Neuronal stem cell (in vitro differentiated cells): ENCODE data around the gene EGLN3.

ENCODE experiments used
- DNase-seq: peaks from one replicate; pipeline ENCODE4 v3.0.0-alpha.2; 2013; ENCODE audit warnings: low spot score
- H2AFZ ChIP-seq: one replicate; pipeline ENCODE4 v1.6.1; 2013; ENCODE audit warnings: mild to moderate bottlenecking, low read length, inconsistent platforms
- H2AK5ac ChIP-seq: 2 replicates; pipeline ENCODE4 v1.6.1; 2013; ENCODE audit warnings: low read depth, mild to moderate bottlenecking, inconsistent platforms, low read length, moderate library complexity, mixed read lengths
- H2BK120ac ChIP-seq: 2 replicates; pipeline ENCODE4 v1.6.1; 2013; ENCODE audit warnings: low read depth, mild to moderate bottlenecking, inconsistent platforms, low read length, moderate library complexity, mixed read lengths
- H2BK12ac ChIP-seq: one replicate; pipeline ENCODE4 v1.6.1; 2013; ENCODE audit warnings: low read length, inconsistent platforms
- H2BK15ac ChIP-seq: 2 replicates; pipeline ENCODE4 v1.6.1; 2013; ENCODE audit warnings: mild to moderate bottlenecking, low read length, inconsistent platforms, mixed read lengths
- H2BK5ac ChIP-seq: one replicate; pipeline ENCODE4 v1.6.1; 2013; ENCODE audit warnings: inconsistent platforms, mild to moderate bottlenecking, low read length, moderate library complexity
- H3K14ac ChIP-seq: one replicate; pipeline ENCODE4 v1.6.1; 2013; ENCODE audit warnings: low read length, inconsistent platforms
- H3K18ac ChIP-seq: 2 replicates; pipeline ENCODE4 v1.6.1; 2013; ENCODE audit warnings: low read length, inconsistent platforms
- H3K23ac ChIP-seq: 2 replicates; pipeline ENCODE4 v1.6.1; 2013; ENCODE audit warnings: low read depth, mild to moderate bottlenecking, mixed read lengths, low read length, inconsistent platforms; ENCODE audit not compliant: poor library complexity
- H3K27ac ChIP-seq: replicated peaks from 3 replicates; pipeline ENCODE4 v1.5.1; 2013; ENCODE audit warnings: low read length, inconsistent platforms
- H3K27me3 ChIP-seq, 3 experiments: 2 replicates each; pipeline ENCODE4 v1.6.1; 2013; ENCODE audit warnings: low read length in 3 of 3, mild to moderate bottlenecking in 2 of 3, inconsistent platforms in 1 of 3, low read depth in 1 of 3, mixed read lengths in 1 of 3, moderate library complexity in 1 of 3; ENCODE audit not compliant: control insufficient read depth in 3 of 3, insufficient read depth in 3 of 3
- H3K36me3 ChIP-seq, 2 donors: replicated peaks in 1 of 2; 2 replicates each; pipeline ENCODE4 v1.6.1; 2013; ENCODE audit warnings: low read length in 2 of 2; ENCODE audit not compliant: control insufficient read depth in 2 of 2, insufficient read depth in 2 of 2
- H3K4ac ChIP-seq: 2 replicates; pipeline ENCODE4 v1.6.1; 2013; ENCODE audit warnings: inconsistent platforms, mild to moderate bottlenecking, low read length, moderate library complexity
- H3K4me1 ChIP-seq, 2 donors: 1 replicate in 1 of 2; 2 replicates in 1 of 2; pipeline ENCODE4 v1.6.1; 2013; ENCODE audit warnings: low read length in 2 of 2, low read depth in 1 of 2; ENCODE audit not compliant: control insufficient read depth in 2 of 2, insufficient read depth in 1 of 2
- H3K4me2 ChIP-seq: one replicate; pipeline ENCODE4 v1.6.1; 2013; ENCODE audit warnings: mild to moderate bottlenecking, low read length, inconsistent platforms; ENCODE audit not compliant: insufficient read depth, poor library complexity, severe bottlenecking
- H3K4me3 ChIP-seq, 2 donors: 2 replicates each; pipeline ENCODE4 v1.5.1; 2013; ENCODE audit warnings: low read length in 2 of 2, mild to moderate bottlenecking in 2 of 2, inconsistent platforms in 1 of 2, moderate library complexity in 1 of 2
- H3K79me1 ChIP-seq: one replicate; pipeline ENCODE4 v1.6.1; 2013; ENCODE audit warnings: low read depth, mild to moderate bottlenecking, inconsistent platforms, low read length, moderate library complexity
- H3K9ac ChIP-seq: one replicate; pipeline ENCODE4 v1.6.1; 2013; ENCODE audit warnings: mild to moderate bottlenecking, low read depth, low read length, inconsistent platforms; ENCODE audit not compliant: poor library complexity
- H3K9me3 ChIP-seq, 2 donors: replicated peaks in 1 of 2; 2 replicates each; pipeline versions ENCODE3 to v1.6.1; 2013; ENCODE audit warnings: low read length in 2 of 2, mild to moderate bottlenecking in 2 of 2, inconsistent platforms in 1 of 2, low read depth in 1 of 2, mixed read lengths in 1 of 2, moderate library complexity in 1 of 2; ENCODE audit not compliant: control insufficient read depth in 2 of 2, insufficient read depth in 1 of 2
- H4K8ac ChIP-seq: one replicate; pipeline ENCODE4 v1.6.1; 2013; ENCODE audit warnings: low read depth, mild to moderate bottlenecking, inconsistent platforms, low read length, moderate library complexity
- H4K91ac ChIP-seq: one replicate; pipeline ENCODE4 v1.6.1; 2013; ENCODE audit warnings: low read length, low read depth, mild to moderate bottlenecking, inconsistent platforms; ENCODE audit not compliant: poor library complexity
- WGBS, 2 donors: extraction: QIAGEN DNeasy Blood & Tissue Kit; methylation state at CpG; one replicate each; pipeline ENCODE4 v1.1.7; 2013; ENCODE audit warnings: missing lambda C conversion rate in 2 of 2, mixed read lengths in 1 of 2; ENCODE audit not compliant: insufficient read length in 2 of 2, insufficient replicate concordance in 1 of 2; ENCODE audit errors: extremely low coverage in 2 of 2; 5-methylcytosine and 5-hydroxymethylcytosine counted together

EGLN3 gene

DNA sequence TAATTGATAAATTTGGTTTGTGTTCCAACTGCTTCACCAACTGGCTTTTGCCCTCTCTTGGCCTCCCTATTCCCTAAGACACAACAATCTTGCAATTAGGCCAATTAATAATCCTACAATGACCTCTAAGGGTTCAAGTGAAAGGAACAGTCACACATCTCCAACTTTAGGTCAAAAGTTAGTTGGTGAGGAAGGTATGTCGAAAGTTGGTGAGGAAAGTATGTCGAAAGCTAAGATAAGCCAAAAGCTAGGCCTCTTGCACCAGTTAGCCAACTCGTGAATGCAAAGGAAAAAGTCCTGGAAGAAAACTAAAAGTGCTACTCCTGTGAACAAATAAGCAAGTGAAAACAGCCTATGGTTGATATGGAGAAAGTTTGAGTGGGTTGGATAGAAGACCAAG, 32.6 kb downstream of the EGLN3 start:
- H3K23ac ChIP-seq: no peak overlapping the region
- H2AFZ ChIP-seq: no peak overlapping the region
- no CpG with 5 or more reads among the region's 3 CpGs for WGBS, 2 donors
- H3K9me3 ChIP-seq: no peaks in the 10 kb centered on the region
- H4K91ac ChIP-seq: no peak overlapping the region
- no peak overlapping the region for H3K9ac ChIP-seq
- no peaks in the 10 kb centered on the region for H3K4me1 ChIP-seq
- H4K8ac ChIP-seq: no peak overlapping the region
- H3K79me1 ChIP-seq: no peaks in the 10 kb centered on the region
- H2BK5ac ChIP-seq: no peak overlapping the region
- no peak overlapping the region for H3K18ac ChIP-seq
- no peak overlapping the region for H2BK12ac ChIP-seq
- H3K4me3 ChIP-seq: no peak overlapping the region
- no peak overlapping the region for H3K27ac ChIP-seq
- no peak overlapping the region for H3K14ac ChIP-seq
- no peak overlapping the region for H2BK15ac ChIP-seq
- H3K4ac ChIP-seq: no peak overlapping the region
- no peak for DNase-seq
- no peaks in the 10 kb centered on the region for H3K36me3 ChIP-seq
- no peak overlapping the region for H2AK5ac ChIP-seq
- H3K27me3 ChIP-seq: peaks cover 0 to 5% (median 0%) of the 10 kb centered on the region in 3 experiments
- H3K4me2 ChIP-seq: no peak overlapping the region
- no peak overlapping the region for H2BK120ac ChIP-seq

DNA sequence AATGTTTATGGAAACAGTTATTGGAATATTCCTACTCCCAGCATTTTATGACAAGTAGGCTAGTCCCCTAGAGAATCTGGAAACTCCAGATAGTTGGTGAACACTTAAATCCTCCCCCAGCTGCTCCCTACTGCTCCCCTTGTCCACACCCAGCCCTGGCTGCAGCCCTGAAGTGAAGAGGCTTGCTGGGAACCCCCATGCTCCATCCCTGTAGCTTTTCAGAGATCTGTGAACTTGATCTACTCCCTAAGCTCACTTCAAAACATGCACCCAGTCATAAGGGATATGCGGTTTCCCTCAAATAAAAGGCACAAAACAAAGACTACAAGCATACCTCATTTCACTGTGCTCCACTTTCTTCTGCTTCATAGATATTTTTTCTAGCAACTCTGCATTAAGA, 33.2 kb downstream of the EGLN3 start:
- H2AFZ ChIP-seq: no peak overlapping the region
- H3K18ac ChIP-seq: no peak overlapping the region
- no peak overlapping the region for H3K27ac ChIP-seq
- H2AK5ac ChIP-seq: no peak overlapping the region
- peaks cover 0 to 5% (median 0%) of the 10 kb centered on the region in 3 experiments for H3K27me3 ChIP-seq
- no peak overlapping the region for H3K4me3 ChIP-seq
- H3K9ac ChIP-seq: no peak overlapping the region
- no peak overlapping the region for H2BK12ac ChIP-seq
- no peaks in the 10 kb centered on the region for H3K4me1 ChIP-seq
- WGBS, 2 donors: no CpG with 5 or more reads among the region's 1 CpG
- no peaks in the 10 kb centered on the region for H3K79me1 ChIP-seq
- no peaks in the 10 kb centered on the region for H3K36me3 ChIP-seq
- H2BK5ac ChIP-seq: no peak overlapping the region
- H3K4me2 ChIP-seq: no peak overlapping the region
- DNase-seq: no peak
- no peak overlapping the region for H3K23ac ChIP-seq
- H2BK120ac ChIP-seq: no peak overlapping the region
- no peak overlapping the region for H2BK15ac ChIP-seq
- H3K4ac ChIP-seq: no peak overlapping the region
- no peak overlapping the region for H4K8ac ChIP-seq
- no peaks in the 10 kb centered on the region for H3K9me3 ChIP-seq
- H3K14ac ChIP-seq: no peak overlapping the region
- H4K91ac ChIP-seq: no peak overlapping the region

DNA sequence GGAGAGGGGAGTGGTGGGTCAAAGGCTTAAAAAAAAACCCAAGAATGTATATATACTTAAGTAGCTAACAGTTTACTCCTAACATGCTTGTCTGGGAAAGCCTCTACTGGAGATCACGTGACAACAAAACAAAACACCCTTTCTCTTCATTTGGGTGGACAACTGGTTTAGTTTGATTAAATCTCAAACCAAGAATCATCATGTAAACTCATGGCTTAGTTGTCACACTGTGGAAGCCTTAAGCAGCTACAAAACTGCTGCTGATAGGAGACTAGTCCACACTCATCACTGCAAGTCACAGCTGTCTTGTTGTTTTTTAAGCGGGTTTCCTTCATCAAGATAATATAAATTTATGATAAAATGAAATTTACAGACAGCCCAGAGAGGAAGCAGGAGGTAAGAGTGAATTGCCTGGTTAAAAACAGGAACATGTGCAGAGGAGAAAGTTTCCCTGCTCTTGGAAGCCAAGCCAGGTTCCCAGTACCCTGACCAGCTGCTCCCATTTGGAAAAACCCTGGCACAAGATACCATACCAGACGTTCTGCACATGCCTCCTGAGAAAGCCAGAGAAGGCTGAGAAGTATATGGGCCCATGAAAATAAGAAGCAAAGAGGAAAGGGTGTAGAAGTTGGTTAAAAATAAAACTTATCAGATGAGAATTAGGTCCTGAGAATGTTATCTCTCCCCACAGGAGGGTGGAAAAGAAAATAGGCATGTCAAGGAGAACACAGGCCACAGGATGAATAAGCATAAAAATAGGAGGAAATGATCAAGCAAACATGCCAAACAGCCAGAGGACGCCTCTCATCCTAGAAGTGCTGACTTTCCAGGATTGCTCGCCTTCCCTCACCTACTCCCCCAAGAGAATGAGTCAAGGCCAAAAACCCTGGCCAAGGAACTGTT, 34.0 kb downstream of the EGLN3 start:
- Histone ChIP-seq H2AK5ac (no peak overlapping the region), H3K27ac (no peak overlapping the region), H3K79me1 (no peaks in the 10 kb centered on the region), H2BK5ac (no peak overlapping the region), H3K4me1 (no peaks in the 10 kb centered on the region), H3K36me3 (no peaks in the 10 kb centered on the region), H2AFZ (no peak overlapping the region), H3K18ac (no peak overlapping the region), H3K4me3 (no peak overlapping the region), H4K8ac (no peak overlapping the region), H4K91ac (no peak overlapping the region), H2BK15ac (no peak overlapping the region), H3K4me2 (no peak overlapping the region), H3K27me3 (peaks cover 0 to 5% (median 0%) of the 10 kb centered on the region in 3 experiments), H3K14ac (no peak overlapping the region), H3K4ac (no peak overlapping the region), H2BK120ac (no peak overlapping the region), H2BK12ac (no peak overlapping the region), H3K23ac (no peak overlapping the region), H3K9me3 (no peaks in the 10 kb centered on the region), H3K9ac (no peak overlapping the region)
- WGBS, 2 donors: no CpG with 5 or more reads among the region's 5 CpGs
- DNase-seq: no peak

DNA sequence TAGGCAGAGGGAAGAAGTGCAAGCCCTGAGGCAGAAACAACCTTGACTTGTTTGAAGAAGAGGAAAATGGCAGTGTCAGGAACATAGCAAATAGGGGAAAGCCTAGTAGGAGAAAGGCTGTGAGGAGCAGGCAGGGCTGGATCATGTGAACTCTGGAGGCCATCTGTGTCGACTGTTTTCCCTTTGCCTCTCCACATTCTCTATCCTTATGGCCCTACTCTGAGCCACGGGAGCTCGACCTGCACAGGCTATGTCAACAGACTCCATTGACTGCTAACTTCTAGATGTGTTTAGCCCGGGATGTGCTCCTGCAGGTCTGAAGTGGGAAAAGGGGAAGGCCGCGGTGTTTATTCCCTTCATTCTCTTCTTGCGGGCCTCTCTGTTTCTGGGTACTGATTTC, 35.2 kb downstream of the EGLN3 start:
- no peak overlapping the region for H4K91ac ChIP-seq
- no peak overlapping the region for H2BK15ac ChIP-seq
- H3K27me3 ChIP-seq: peaks cover 0 to 5% (median 0%) of the 10 kb centered on the region in 3 experiments
- no peak overlapping the region for H3K4me2 ChIP-seq
- H2BK5ac ChIP-seq: no peak overlapping the region
- no peak for DNase-seq
- no peak overlapping the region for H3K4ac ChIP-seq
- H2AK5ac ChIP-seq: no peak overlapping the region
- no peak overlapping the region for H2BK12ac ChIP-seq
- no peak overlapping the region for H3K23ac ChIP-seq
- no peak overlapping the region for H3K14ac ChIP-seq
- no peak overlapping the region for H3K4me3 ChIP-seq
- WGBS, 2 donors: no CpG with 5 or more reads among the region's 7 CpGs
- H4K8ac ChIP-seq: no peak overlapping the region
- H3K9ac ChIP-seq: no peak overlapping the region
- H3K79me1 ChIP-seq: no peaks in the 10 kb centered on the region
- H3K36me3 ChIP-seq: no peaks in the 10 kb centered on the region
- H3K9me3 ChIP-seq: no peaks in the 10 kb centered on the region
- no peak overlapping the region for H3K18ac ChIP-seq
- no peaks in the 10 kb centered on the region for H3K4me1 ChIP-seq
- no peak overlapping the region for H3K27ac ChIP-seq
- no peak overlapping the region for H2AFZ ChIP-seq
- H2BK120ac ChIP-seq: no peak overlapping the region
